ENCODE data around the gene RAD50.
"Not testable (repeated sequence)": the region's sequence is repeated elsewhere in the genome, so short reads cannot be mapped to it uniquely, and the experiment has no call there.

Gene RAD50

GRCh38 chr5:132675936-132676689 is 119.3 kb downstream of the RAD50 start:
- DNase-seq (ENCODE audit: low read depth): no peak

- peak; percentile 95 for DNase-seq (ENCODE audit: low read depth)
Observed at GRCh38 chr5:132677191-132677590, 120.4 kb downstream of the RAD50 start.

GRCh38 chr5:132677682-132678400 is 121.1 kb downstream of the RAD50 start:
- no peak for DNase-seq (ENCODE audit: low read depth)

GRCh38 chr5:132678735-132679134 is 122.0 kb downstream of the RAD50 start:
- DNase-seq (ENCODE audit: low read depth): no peak

GRCh38 chr5:132679166-132679565 is 122.4 kb downstream of the RAD50 start:
- no peak for DNase-seq (ENCODE audit: low read depth)

- DNase-seq (ENCODE audit: low read depth): peak; percentile 53
Observed at GRCh38 chr5:132679717-132680380, 123.1 kb downstream of the RAD50 start.

- DNase-seq (ENCODE audit: low read depth): no peak
Observed at GRCh38 chr5:132680780-132681475, 124.2 kb downstream of the RAD50 start.

GRCh38 chr5:132681476-132681831 is 124.7 kb downstream of the RAD50 start:
- DNase-seq (ENCODE audit: low read depth): no peak

- DNase-seq (ENCODE audit: low read depth): no peak
Observed at GRCh38 chr5:132681983-132682382, 125.2 kb downstream of the RAD50 start.

GRCh38 chr5:132684491-132684890 is 127.7 kb downstream of the RAD50 start:
- DNase-seq (ENCODE audit: low read depth): no peak

- DNase-seq (ENCODE audit: low read depth): no peak
Observed at GRCh38 chr5:132684922-132685720, 128.3 kb downstream of the RAD50 start.

- peak; percentile 17 for DNase-seq (ENCODE audit: low read depth)
Observed at GRCh38 chr5:132686193-132686592, 129.4 kb downstream of the RAD50 start.

GRCh38 chr5:132687995-132688394 is 131.2 kb downstream of the RAD50 start:
- DNase-seq (ENCODE audit: low read depth): no peak

- DNase-seq (ENCODE audit: low read depth): peak; percentile 22
Observed at GRCh38 chr5:132688536-132689339, 132.0 kb downstream of the RAD50 start.

GRCh38 chr5:132689513-132689912 is 132.7 kb downstream of the RAD50 start:
- no peak for DNase-seq (ENCODE audit: low read depth)

- no peak for DNase-seq (ENCODE audit: low read depth)
Observed at GRCh38 chr5:132690156-132690555, 133.4 kb downstream of the RAD50 start.

- DNase-seq (ENCODE audit: low read depth): not testable (repeated sequence)
Observed at GRCh38 chr5:132691755-132692631, 135.2 kb downstream of the RAD50 start.

GRCh38 chr5:132692632-132692967 is 135.8 kb downstream of the RAD50 start:
- no peak for DNase-seq (ENCODE audit: low read depth)

All from EH (cell line).